HG02981 (cell line): ENCODE data around the gene NUDC.
"Not testable (repeated sequence)": the region's sequence is repeated elsewhere in the genome, so short reads cannot be mapped to it uniquely, and the experiment has no call there.

ENCODE experiments used
- ATAC-seq: cut with Tn5 transposase; IDR thresholded peaks from one replicate; pipeline ENCODE4 v1.9.1; 2021; ENCODE audit warnings: mild to moderate bottlenecking, moderate library complexity; ENCODE audit not compliant: unreplicated experiment

NUDC gene

GRCh38 chr1:26981146-26981846, 59.8 kb downstream of the NUDC start:
- no peak for ATAC-seq

DNA sequence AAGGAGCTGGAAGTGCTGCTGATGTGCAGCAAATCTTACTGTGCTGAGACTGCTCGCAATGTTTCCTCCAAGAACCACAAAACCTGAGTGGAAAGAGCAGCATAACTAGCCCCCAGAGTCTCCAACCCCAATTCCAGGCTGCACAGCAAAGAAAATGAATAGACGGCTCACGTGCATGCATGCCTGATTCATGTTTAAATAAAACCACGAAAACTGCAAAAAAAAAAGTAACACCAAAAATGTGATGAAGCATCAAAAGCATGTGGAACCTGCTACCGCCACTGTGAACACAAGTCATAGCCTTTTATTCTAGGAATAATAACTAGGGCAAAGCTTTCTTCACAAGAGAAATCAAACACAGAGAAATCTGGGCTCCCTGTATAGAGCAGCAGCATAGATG, 62.3 kb downstream of the NUDC start:
- no peak for ATAC-seq

GRCh38 chr1:26984291-26984690, 62.7 kb downstream of the NUDC start:
- ATAC-seq: no peak

DNA sequence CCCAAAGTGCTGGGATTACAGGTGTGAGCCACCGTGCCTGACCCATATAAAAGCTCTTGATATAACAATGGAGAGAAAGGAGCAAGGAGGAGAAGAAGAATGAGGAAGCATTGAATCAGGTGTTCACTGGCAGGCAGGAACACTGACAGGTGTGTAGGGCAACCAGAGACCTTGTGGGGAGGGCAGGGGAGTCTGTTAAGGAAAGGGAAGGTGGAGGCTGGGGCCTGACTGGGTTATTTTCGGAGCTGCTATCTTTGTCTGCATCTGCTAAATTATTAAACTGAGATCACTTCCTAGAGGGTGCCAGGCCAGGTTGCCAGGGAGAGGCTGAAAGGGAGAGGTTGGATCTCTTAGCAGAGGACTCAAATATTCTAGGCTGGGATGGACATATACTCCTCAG, 65.1 kb downstream of the NUDC start:
- ATAC-seq: no peak

DNA sequence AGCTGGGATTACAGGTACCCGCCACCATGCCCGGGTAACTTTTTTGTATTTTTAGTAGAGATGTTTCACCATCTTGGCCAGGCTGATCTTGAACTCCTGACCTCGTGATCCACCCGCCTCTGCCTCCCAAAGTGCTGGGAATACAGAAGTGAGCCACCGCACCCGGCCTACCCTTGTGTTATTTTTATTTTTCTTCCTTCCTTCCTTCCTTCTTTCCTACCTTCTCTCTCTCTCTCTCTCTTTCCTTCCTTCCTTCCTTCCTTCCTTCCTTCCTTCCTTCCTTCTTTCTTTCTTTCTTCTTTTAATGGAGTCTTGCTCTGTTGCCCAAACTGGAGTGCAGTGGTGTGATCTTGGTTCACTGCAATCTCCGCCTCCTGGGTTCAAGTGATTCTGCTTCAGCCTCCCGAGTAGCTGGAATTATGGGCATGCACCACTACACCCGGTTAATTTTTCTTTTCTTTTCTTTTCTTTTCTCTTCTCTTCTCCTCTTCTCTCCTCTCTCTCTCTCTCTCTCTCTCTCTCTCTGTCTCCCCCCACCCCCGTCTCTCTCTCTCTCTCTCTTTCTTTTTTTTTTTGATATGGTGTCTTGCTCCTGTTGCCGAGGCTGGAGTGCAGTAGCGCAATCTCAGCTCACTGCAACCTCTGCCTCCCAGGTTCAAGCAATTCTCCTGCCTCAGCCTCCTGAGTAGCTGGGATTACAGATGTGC, 68.0 kb downstream of the NUDC start:
- not testable (repeated sequence) for ATAC-seq

GRCh38 chr1:26991310-26992116, 70.0 kb downstream of the NUDC start:
- ATAC-seq: no peak

DNA sequence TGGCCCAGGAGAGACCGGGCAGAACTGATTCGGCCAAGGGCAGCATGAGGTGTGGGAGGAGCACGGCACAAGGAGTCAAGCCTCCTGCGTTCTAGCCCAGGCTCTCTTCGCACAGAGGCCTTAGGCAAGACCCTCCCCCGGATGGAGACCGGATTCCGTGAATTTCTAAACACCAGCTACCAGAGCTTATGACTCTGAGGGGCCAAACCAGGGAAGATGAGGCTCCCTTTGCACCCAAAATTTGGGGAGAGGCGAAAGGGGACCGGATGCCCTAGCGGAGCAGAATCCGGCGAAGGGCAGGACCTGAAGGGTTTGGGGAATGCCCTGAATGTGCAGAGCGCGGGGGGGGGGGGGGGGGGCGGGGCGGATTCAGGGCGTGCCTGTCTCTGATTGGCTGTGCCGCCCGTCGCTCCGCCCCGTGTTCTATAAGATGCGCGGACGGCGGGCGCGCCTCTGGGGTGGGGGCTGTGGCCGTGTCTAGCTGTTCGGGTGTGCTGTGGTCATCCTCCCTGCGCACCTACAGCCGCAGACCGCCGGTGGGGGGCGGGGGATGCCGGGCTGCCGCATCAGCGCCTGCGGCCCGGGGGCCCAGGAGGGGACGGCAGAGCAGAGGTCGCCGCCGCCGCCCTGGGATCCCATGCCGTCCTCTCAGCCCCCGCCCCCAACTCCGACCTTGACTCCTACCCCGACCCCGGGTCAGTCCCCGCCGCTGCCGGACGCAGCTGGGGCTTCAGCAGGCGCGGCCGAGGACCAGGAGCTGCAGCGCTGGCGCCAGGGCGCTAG, 71.9 kb downstream of the NUDC start, which contains the start of gene TRNP1:
TSS of gene TRNP1 (plus strand) at position 456 of the 783 bp plus-strand sequence. CDS start at position 551, 95 bp downstream.
- ATAC-seq: no peak

- no peak for ATAC-seq
Observed at GRCh38 chr1:26994020-26994786, 72.7 kb downstream of the NUDC start.

- ATAC-seq: no peak
Observed at GRCh38 chr1:26994787-26995517, 73.4 kb downstream of the NUDC start.

GRCh38 chr1:26996024-26996423, 74.5 kb downstream of the NUDC start:
- no peak for ATAC-seq
